ENCODE results near the gene RPS6KB2.

DNA sequence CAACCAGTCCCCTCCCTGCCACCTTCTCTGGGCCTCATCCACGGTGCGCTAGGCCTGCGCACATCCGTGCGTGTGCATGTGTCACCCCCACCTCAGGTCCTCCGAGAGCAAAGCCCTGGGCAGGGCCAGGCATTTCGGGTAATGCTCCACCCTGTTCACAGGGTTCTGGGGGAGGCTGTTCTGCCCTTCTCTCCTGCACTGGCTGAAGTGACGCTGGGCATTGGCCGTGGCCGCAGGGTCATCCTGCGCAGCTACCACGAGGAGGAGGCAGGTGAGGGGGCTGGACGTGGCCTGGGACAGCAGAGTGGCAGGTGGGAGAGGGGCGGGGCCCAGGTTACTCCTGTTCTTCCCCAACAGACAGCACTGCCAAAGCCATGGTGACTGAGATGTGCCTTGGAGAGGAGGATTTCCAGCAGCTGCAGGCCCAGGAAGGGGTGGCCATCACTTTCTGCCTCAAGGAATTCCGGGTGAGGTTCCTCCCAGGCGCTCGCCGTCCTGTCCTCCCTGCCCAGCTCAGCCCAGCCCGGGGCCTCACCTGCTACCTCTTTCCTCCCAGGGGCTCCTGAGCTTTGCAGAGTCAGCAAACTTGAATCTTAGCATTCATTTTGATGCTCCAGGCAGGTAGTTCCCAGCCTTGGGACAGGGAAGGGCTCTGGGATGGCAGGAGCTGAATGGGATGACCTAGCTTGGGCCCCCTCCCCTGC, 32.6 kb upstream of the RPS6KB2 start:
- TF ChIP-seq, protein P1, sequence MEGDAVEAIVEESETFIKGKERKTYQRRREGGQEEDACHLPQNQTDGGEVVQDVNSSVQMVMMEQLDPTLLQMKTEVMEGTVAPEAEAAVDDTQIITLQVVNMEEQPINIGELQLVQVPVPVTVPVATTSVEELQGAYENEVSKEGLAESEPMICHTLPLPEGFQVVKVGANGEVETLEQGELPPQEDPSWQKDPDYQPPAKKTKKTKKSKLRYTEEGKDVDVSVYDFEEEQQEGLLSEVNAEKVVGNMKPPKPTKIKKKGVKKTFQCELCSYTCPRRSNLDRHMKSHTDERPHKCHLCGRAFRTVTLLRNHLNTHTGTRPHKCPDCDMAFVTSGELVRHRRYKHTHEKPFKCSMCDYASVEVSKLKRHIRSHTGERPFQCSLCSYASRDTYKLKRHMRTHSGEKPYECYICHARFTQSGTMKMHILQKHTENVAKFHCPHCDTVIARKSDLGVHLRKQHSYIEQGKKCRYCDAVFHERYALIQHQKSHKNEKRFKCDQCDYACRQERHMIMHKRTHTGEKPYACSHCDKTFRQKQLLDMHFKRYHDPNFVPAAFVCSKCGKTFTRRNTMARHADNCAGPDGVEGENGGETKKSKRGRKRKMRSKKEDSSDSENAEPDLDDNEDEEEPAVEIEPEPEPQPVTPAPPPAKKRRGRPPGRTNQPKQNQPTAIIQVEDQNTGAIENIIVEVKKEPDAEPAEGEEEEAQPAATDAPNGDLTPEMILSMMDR (conservative IDR thresholded peaks at IDR 0.05; ENCODE audit: low read depth, low read length), result no peak
- TF ChIP-seq POLR2A (IDR thresholded peaks at IDR 0.05; ENCODE audit: low read depth, low read length) (no peak), BHLHE40 (IDR thresholded peaks at IDR 0.05; ENCODE audit: low read depth, low read length) (no peak), RFX5 (IDR thresholded peaks at IDR 0.05; ENCODE audit: low read depth, low read length) (no peak), RCOR1 (IDR thresholded peaks at IDR 0.05; ENCODE audit: insufficient replicate concordance, low read length) (no peak), MAZ (IDR thresholded peaks at IDR 0.05; ENCODE audit: borderline replicate concordance, low read depth, low read length) (no peak), FOS (IDR thresholded peaks at IDR 0.05; ENCODE audit: low read depth, low read length) (no peak), SMC3 (IDR thresholded peaks at IDR 0.05; ENCODE audit: low read depth, low read length) (no peak), MAFK (IDR thresholded peaks at IDR 0.05; ENCODE audit: low read depth, low read length) (peak; percentile 67)
- TF ChIP-seq, protein P2, sequence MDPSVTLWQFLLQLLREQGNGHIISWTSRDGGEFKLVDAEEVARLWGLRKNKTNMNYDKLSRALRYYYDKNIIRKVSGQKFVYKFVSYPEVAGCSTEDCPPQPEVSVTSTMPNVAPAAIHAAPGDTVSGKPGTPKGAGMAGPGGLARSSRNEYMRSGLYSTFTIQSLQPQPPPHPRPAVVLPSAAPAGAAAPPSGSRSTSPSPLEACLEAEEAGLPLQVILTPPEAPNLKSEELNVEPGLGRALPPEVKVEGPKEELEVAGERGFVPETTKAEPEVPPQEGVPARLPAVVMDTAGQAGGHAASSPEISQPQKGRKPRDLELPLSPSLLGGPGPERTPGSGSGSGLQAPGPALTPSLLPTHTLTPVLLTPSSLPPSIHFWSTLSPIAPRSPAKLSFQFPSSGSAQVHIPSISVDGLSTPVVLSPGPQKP (IDR thresholded peaks at IDR 0.05; ENCODE audit: borderline replicate concordance, low read depth, low read length), result no peak
